H9 (cell line): ENCODE measurements around the gene THOC7. TPM values are rescaled to one million over a fixed set of nuclear protein-coding genes. Genes with fewer than 3 reads are reported as not detected.

Experiments
- DNase-seq: peaks from one replicate; pipeline ENCODE4 v3.0.0-alpha.2; 2017
- H2AFZ ChIP-seq: one replicate; pipeline ENCODE4 v1.6.1; 2013; ENCODE audit warnings: mild to moderate bottlenecking, low read length, control low read depth, moderate library complexity
- H2AK5ac ChIP-seq: 2 replicates; pipeline ENCODE4 v1.6.1; 2013; ENCODE audit warnings: low read length, control low read depth, mixed read lengths; ENCODE audit not compliant: insufficient read length
- H2BK120ac ChIP-seq: one replicate; pipeline ENCODE4 v1.6.1; 2013; ENCODE audit warnings: low read depth, mild to moderate bottlenecking, low read length, control low read depth, inconsistent platforms; ENCODE audit not compliant: poor library complexity, severe bottlenecking
- H2BK12ac ChIP-seq: 2 replicates; pipeline ENCODE4 v1.6.1; 2013; ENCODE audit warnings: low read length, control low read depth, mixed read lengths, low read depth; ENCODE audit not compliant: insufficient read length
- H2BK15ac ChIP-seq: 2 replicates; pipeline ENCODE4 v1.6.1; 2013; ENCODE audit warnings: low read depth, low read length, control low read depth
- H2BK20ac ChIP-seq: one replicate; pipeline ENCODE4 v1.6.1; 2013; ENCODE audit warnings: low read depth, mild to moderate bottlenecking, low read length, control low read depth, inconsistent platforms; ENCODE audit not compliant: poor library complexity, severe bottlenecking
- H2BK5ac ChIP-seq: 2 replicates; pipeline ENCODE4 v1.6.1; 2013; ENCODE audit warnings: low read length, control low read depth, mixed read lengths; ENCODE audit not compliant: insufficient read length
- H3K14ac ChIP-seq: 2 replicates; pipeline ENCODE4 v1.6.1; 2013; ENCODE audit warnings: low read length, control low read depth; ENCODE audit not compliant: insufficient read depth
- H3K18ac ChIP-seq: 2 replicates; pipeline ENCODE4 v1.6.1; 2013; ENCODE audit warnings: low read depth, mild to moderate bottlenecking, mixed read lengths, low read length, control low read depth; ENCODE audit not compliant: insufficient read length
- H3K23ac ChIP-seq: 2 replicates; pipeline ENCODE4 v1.6.1; 2013; ENCODE audit warnings: low read length, control low read depth, mixed read lengths, low read depth; ENCODE audit not compliant: insufficient read length
- H3K23me2 ChIP-seq: 2 replicates; pipeline ENCODE4 v1.6.1; 2013; ENCODE audit warnings: low read depth, mild to moderate bottlenecking, mixed read lengths, low read length, control low read depth; ENCODE audit not compliant: insufficient read length, poor library complexity, severe bottlenecking
- H3K27ac ChIP-seq: 2 replicates; pipeline ENCODE4 v1.5.1; 2013; ENCODE audit warnings: low read length, control low read depth, mixed read lengths, low read depth; ENCODE audit not compliant: insufficient read length
- H3K27me3 ChIP-seq: 2 replicates; pipeline ENCODE4 v1.6.1; 2013; ENCODE audit warnings: low read length, control low read depth, inconsistent platforms; ENCODE audit not compliant: insufficient read depth
- H3K4ac ChIP-seq: 2 replicates; pipeline ENCODE4 v1.6.1; 2013; ENCODE audit warnings: low read depth, mild to moderate bottlenecking, control low read depth, inconsistent platforms, low read length, moderate library complexity
- H3K4me1 ChIP-seq: 2 replicates; pipeline ENCODE4 v1.6.1; 2013; ENCODE audit warnings: low read length, control low read depth, inconsistent platforms; ENCODE audit not compliant: insufficient read depth
- H3K4me2 ChIP-seq: 2 replicates; pipeline ENCODE4 v1.6.1; 2013; ENCODE audit warnings: low read length, control low read depth, mixed read lengths; ENCODE audit not compliant: insufficient read length, insufficient read depth
- H3K56ac ChIP-seq: 2 replicates; pipeline ENCODE4 v1.6.1; 2013; ENCODE audit warnings: low read depth, mild to moderate bottlenecking, mixed read lengths, low read length, control low read depth; ENCODE audit not compliant: insufficient read length
- H3K79me1 ChIP-seq: 2 replicates; pipeline ENCODE4 v1.6.1; 2013; ENCODE audit warnings: low read depth, mild to moderate bottlenecking, moderate library complexity, low read length, control low read depth, inconsistent platforms; ENCODE audit not compliant: insufficient read depth, poor library complexity, severe bottlenecking
- H3K79me2 ChIP-seq: 2 replicates; pipeline ENCODE4 v1.6.1; 2013; ENCODE audit warnings: low read length, control low read depth, inconsistent platforms; ENCODE audit not compliant: insufficient read depth
- H3K9ac ChIP-seq: 2 replicates; pipeline ENCODE4 v1.6.1; 2013; ENCODE audit warnings: low read length, control low read depth, mixed read lengths; ENCODE audit not compliant: insufficient read length; ENCODE audit errors: extremely low read depth
- H3K9me3 ChIP-seq: one replicate; pipeline ENCODE4 v1.6.1; 2013; ENCODE audit warnings: low read depth, low read length, inconsistent platforms; ENCODE audit not compliant: control insufficient read depth
- H3T11ph ChIP-seq: one replicate; pipeline ENCODE4 v1.6.1; 2013; ENCODE audit warnings: mild to moderate bottlenecking, low read length, control low read depth, inconsistent platforms
- H4K20me1 ChIP-seq: one replicate; pipeline ENCODE4 v1.6.1; 2013; ENCODE audit not compliant: control insufficient read depth, insufficient read length, insufficient read depth
- H4K5ac ChIP-seq: 2 replicates; pipeline ENCODE4 v1.6.1; 2013; ENCODE audit warnings: low read depth, mild to moderate bottlenecking, mixed read lengths, low read length, control low read depth; ENCODE audit not compliant: insufficient read length
- H4K8ac ChIP-seq: replicated peaks from 2 replicates; pipeline ENCODE4 v1.6.1; 2013; ENCODE audit warnings: low read length, control low read depth, mixed read lengths, low read depth; ENCODE audit not compliant: insufficient read length
- H4K91ac ChIP-seq: 2 replicates; pipeline ENCODE4 v1.6.1; 2013; ENCODE audit warnings: low read depth, mild to moderate bottlenecking, moderate library complexity, mixed read lengths, low read length, control low read depth; ENCODE audit not compliant: insufficient read length
- H3K27ac Mint-ChIP-seq, 3 experiments: 2 replicates in 2 of 3; 3 replicates in 1 of 3; pipeline ENCODE4 v1.8.0; 2020 to 2021; ENCODE audit warnings: mixed read lengths in 3 of 3, mild to moderate bottlenecking in 1 of 3, moderate library complexity in 1 of 3
- H3K27me3 Mint-ChIP-seq: 2 replicates; pipeline ENCODE4 v1.8.0; 2021; ENCODE audit warnings: low read depth, mild to moderate bottlenecking, moderate library complexity, mixed read lengths
- H3K36me3 Mint-ChIP-seq, 3 experiments: 2 replicates in 2 of 3; 3 replicates in 1 of 3; pipeline ENCODE4 v1.8.0; 2020 to 2021; ENCODE audit warnings: low read depth in 3 of 3, mixed read lengths in 3 of 3; ENCODE audit not compliant: insufficient read depth in 1 of 3
- H3K4me1 Mint-ChIP-seq, 2 experiments: 2 replicates each; pipeline ENCODE4 v1.8.0; 2020; ENCODE audit warnings: mixed read lengths in 2 of 2
- H3K4me3 Mint-ChIP-seq, 2 experiments: 2 replicates in 1 of 2; 3 replicates in 1 of 2; pipeline ENCODE4 v1.8.0; 2020 to 2021; ENCODE audit warnings: mild to moderate bottlenecking in 2 of 2, mixed read lengths in 2 of 2, moderate library complexity in 1 of 2
- H3K9me3 Mint-ChIP-seq, 2 experiments: 2 replicates in 1 of 2; 3 replicates in 1 of 2; pipeline ENCODE4 v1.8.0; 2020; ENCODE audit warnings: mild to moderate bottlenecking in 2 of 2, mixed read lengths in 2 of 2, moderate library complexity in 1 of 2
- CTCF ChIP-seq: fragments of 200-600 bp; sonication (generic); conservative IDR thresholded peaks from 3 replicates; pipeline ENCODE4 v1.8.0; 2021; ENCODE audit warnings: antibody characterized with exemption, mild to moderate bottlenecking
- WGBS: extraction: QIAGEN DNeasy Blood & Tissue Kit; methylation state at CpG from one replicate; pipeline ENCODE4 v1.1.7; 2013; ENCODE audit warnings: missing lambda C conversion rate, low lambda C conversion rate, mixed read lengths; ENCODE audit not compliant: insufficient read length; ENCODE audit errors: extremely low coverage; 5-methylcytosine and 5-hydroxymethylcytosine counted together
- total RNA-seq: library from RNA; stranded (reverse); gene quantifications from 2 replicates; pipeline ENCODE4 v1.2.1, GENCODE V29; 2021

Gene THOC7
- total RNA-seq, 1 experiment from 2014 or later = 63.3 TPM

DNA sequence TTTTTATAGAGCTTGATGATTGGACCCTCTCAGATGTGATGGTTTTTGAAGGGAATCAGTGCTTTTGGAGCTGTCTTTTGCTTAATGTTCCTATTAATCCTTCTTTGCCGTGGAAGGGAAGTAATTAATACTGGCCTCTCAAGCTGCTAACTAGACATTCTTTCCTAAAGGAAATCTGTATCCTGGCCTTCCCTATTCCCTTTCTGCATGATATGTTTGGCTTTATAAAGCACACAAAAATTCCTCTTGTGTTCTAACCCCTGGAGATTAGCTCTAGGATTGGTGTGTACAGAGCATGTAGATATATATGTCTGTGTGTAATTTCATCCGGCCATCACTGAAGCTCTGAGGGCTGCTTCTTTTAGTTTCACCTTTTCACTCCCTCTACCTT, 7.0 kb upstream of the THOC7 start:
- WGBS = no CpG with 5 or more reads among the region's 2 CpGs
- no peak overlapping the region for H3T11ph ChIP-seq
- Mint-ChIP-seq H3K27me3 (no peaks in the 10 kb centered on the region), H3K4me3 (no peak overlapping the region), H3K9me3 (no peaks in the 10 kb centered on the region), H3K27ac (peak overlapping the region in 1 of 3 experiments; percentile 52; a peak in 1 of 7 replicates), H3K36me3 (peaks cover 0 to 17% (median 16%) of the 10 kb centered on the region in 3 experiments; a peak in 4 of 7 replicates), H3K4me1 (peaks cover 15 to 20% of the 10 kb centered on the region in 2 experiments)
- H2BK20ac ChIP-seq = no peak overlapping the region
- H3K4me2 ChIP-seq = no peak overlapping the region
- no peaks in the 10 kb centered on the region for H4K20me1 ChIP-seq
- H4K8ac ChIP-seq = no peak overlapping the region
- H3K79me2 ChIP-seq = peaks cover 2% of the 10 kb centered on the region; the same call in 1 of the 2 replicates
- H2AK5ac ChIP-seq = no peak overlapping the region
- no peak overlapping the region for H3K4ac ChIP-seq
- no peak overlapping the region for H2AFZ ChIP-seq
- H3K14ac ChIP-seq = no peak overlapping the region
- no peak overlapping the region for H3K9ac ChIP-seq
- no peak overlapping the region for H4K5ac ChIP-seq
- H3K79me1 ChIP-seq = peaks cover 4% of the 10 kb centered on the region
- no peak overlapping the region for H3K23ac ChIP-seq
- H3K18ac ChIP-seq = no peak overlapping the region
- no peaks in the 10 kb centered on the region for H3K23me2 ChIP-seq
- DNase-seq = no peak
- H3K27ac ChIP-seq = no peak overlapping the region
- H3K4me1 ChIP-seq = peaks cover 9% of the 10 kb centered on the region
- no peak for TF ChIP-seq CTCF
- H4K91ac ChIP-seq = no peak overlapping the region
- H2BK15ac ChIP-seq = no peak overlapping the region
- H3K56ac ChIP-seq = no peak overlapping the region
- H2BK5ac ChIP-seq = no peak overlapping the region
- H2BK120ac ChIP-seq = no peak overlapping the region
- H3K9me3 ChIP-seq = no peaks in the 10 kb centered on the region
- H3K27me3 ChIP-seq = no peaks in the 10 kb centered on the region
- H2BK12ac ChIP-seq = no peak overlapping the region
